ENCODE measurements around the gene ESYT2.
A peak's percentile ranks its signal among the peaks of the same experiment; 100 is the strongest.

Gene ESYT2

GRCh38 chr7:158861936-158862704, 32.8 kb upstream of the ESYT2 start:
- CTCF ChIA-PET, result interaction anchor here (1.3 kb wide), 1 partner anchor 36 kb away, joined by 3 read pairs; no protein-coding TSS in a partner anchor
- Mint-ChIP-seq H3K36me3 (peaks cover 36% of the 10 kb centered on the region), H3K27ac (peak overlapping the region; percentile 7), H3K9me3 (no peaks in the 10 kb centered on the region), H3K4me1 (peaks cover 73% of the 10 kb centered on the region), H3K4me3 (peak overlapping the region; percentile 80), H3K27me3 (no peaks in the 10 kb centered on the region)
- DNase-seq, result no peak

- Mint-ChIP-seq H3K36me3 (peaks cover 36% of the 10 kb centered on the region), H3K9me3 (no peaks in the 10 kb centered on the region), H3K27ac (no peak overlapping the region), H3K4me1 (peaks cover 74% of the 10 kb centered on the region), H3K4me3 (no peak overlapping the region), H3K27me3 (peaks cover 2% of the 10 kb centered on the region)
- no peak for DNase-seq
- CTCF ChIA-PET, result interaction anchor here (0.7 to 1.0 kb wide), 3 partner anchors 14 to 113 kb away, joined by 3 to 4 read pairs (median 3); no protein-coding TSS in a partner anchor
Measured at GRCh38 chr7:158861004-158861787, 31.9 kb upstream of the ESYT2 start.

GRCh38 chr7:158860394-158860793, 31.1 kb upstream of the ESYT2 start:
- CTCF ChIA-PET, result interaction anchor here (1.0 to 1.6 kb wide), 2 partner anchors 112 to 116 kb away, joined by 4 to 6 read pairs; no protein-coding TSS in a partner anchor
- H3K9me3 Mint-ChIP-seq, result no peaks in the 10 kb centered on the region
- H3K27me3 Mint-ChIP-seq, result peaks cover 4% of the 10 kb centered on the region
- H3K36me3 Mint-ChIP-seq, result peaks cover 37% of the 10 kb centered on the region
- peaks cover 70% of the 10 kb centered on the region for H3K4me1 Mint-ChIP-seq
- no peak overlapping the region for H3K4me3 Mint-ChIP-seq
- H3K27ac Mint-ChIP-seq, result no peak overlapping the region
- DNase-seq, result no peak

GRCh38 chr7:158858592-158859503, 29.5 kb upstream of the ESYT2 start:
- H3K9me3 Mint-ChIP-seq, result no peaks in the 10 kb centered on the region
- H3K27ac Mint-ChIP-seq, result peak overlapping the region; percentile 82
- CTCF ChIA-PET, result interaction anchor here (1.6 kb wide), 1 partner anchor 118 kb away, joined by 6 read pairs; no protein-coding TSS in a partner anchor
- peak overlapping the region; percentile 75 for H3K4me3 Mint-ChIP-seq
- no peak for DNase-seq
- H3K27me3 Mint-ChIP-seq, result peaks cover 4% of the 10 kb centered on the region
- peaks cover 59% of the 10 kb centered on the region for H3K4me1 Mint-ChIP-seq
- H3K36me3 Mint-ChIP-seq, result peaks cover 26% of the 10 kb centered on the region

- H3K4me1 Mint-ChIP-seq, result peaks cover 42% of the 10 kb centered on the region
- peak overlapping the region; percentile 77 for H3K27ac Mint-ChIP-seq
- H3K9me3 Mint-ChIP-seq, result no peaks in the 10 kb centered on the region
- DNase-seq, result no peak
- peaks cover 4% of the 10 kb centered on the region for H3K27me3 Mint-ChIP-seq
- peak overlapping the region; percentile 97 for H3K4me3 Mint-ChIP-seq
- CTCF ChIA-PET, result interaction anchor here (1.6 kb wide), 1 partner anchor 28 kb away, joined by 3 read pairs; no protein-coding TSS in a partner anchor
- peaks cover 16% of the 10 kb centered on the region for H3K36me3 Mint-ChIP-seq
Measured at GRCh38 chr7:158856883-158857668, 27.8 kb upstream of the ESYT2 start.

GRCh38 chr7:158854681-158855081, 25.4 kb upstream of the ESYT2 start:
- CTCF ChIA-PET, result no interaction called here
- H3K27me3 Mint-ChIP-seq, result peaks cover 4% of the 10 kb centered on the region
- H3K27ac Mint-ChIP-seq, result no peak overlapping the region
- peaks cover 10% of the 10 kb centered on the region for H3K36me3 Mint-ChIP-seq
- no peak for DNase-seq
- no peaks in the 10 kb centered on the region for H3K9me3 Mint-ChIP-seq
- H3K4me1 Mint-ChIP-seq, result peaks cover 33% of the 10 kb centered on the region
- peak overlapping the region; percentile 47 for H3K4me3 Mint-ChIP-seq

- no peak overlapping the region for H3K4me3 Mint-ChIP-seq
- H3K9me3 Mint-ChIP-seq, result peaks cover 9% of the 10 kb centered on the region
- H3K27ac Mint-ChIP-seq, result no peak overlapping the region
- no peaks in the 10 kb centered on the region for H3K27me3 Mint-ChIP-seq
- peaks cover 27% of the 10 kb centered on the region for H3K4me1 Mint-ChIP-seq
- DNase-seq, result no peak
- CTCF ChIA-PET, result no interaction called here
- H3K36me3 Mint-ChIP-seq, result peaks cover 10% of the 10 kb centered on the region
Measured at GRCh38 chr7:158850545-158851102, 21.3 kb upstream of the ESYT2 start.

- Mint-ChIP-seq H3K4me1 (peaks cover 26% of the 10 kb centered on the region), H3K9me3 (peaks cover 9% of the 10 kb centered on the region), H3K4me3 (no peak overlapping the region), H3K36me3 (peaks cover 11% of the 10 kb centered on the region), H3K27ac (no peak overlapping the region), H3K27me3 (no peaks in the 10 kb centered on the region)
- CTCF ChIA-PET, result no interaction called here
- no peak for DNase-seq
Measured at GRCh38 chr7:158849768-158850544, 20.6 kb upstream of the ESYT2 start.

- CTCF ChIA-PET, result no interaction called here
- no peak for DNase-seq
- Mint-ChIP-seq H3K27me3 (no peaks in the 10 kb centered on the region), H3K9me3 (peaks cover 9% of the 10 kb centered on the region), H3K27ac (peak overlapping the region; percentile 6), H3K36me3 (peaks cover 11% of the 10 kb centered on the region), H3K4me1 (peaks cover 26% of the 10 kb centered on the region), H3K4me3 (no peak overlapping the region)
Measured at GRCh38 chr7:158849442-158849767, 20.1 kb upstream of the ESYT2 start.

GRCh38 chr7:158847451-158847866, 18.1 kb upstream of the ESYT2 start:
- Mint-ChIP-seq H3K4me1 (peaks cover 42% of the 10 kb centered on the region), H3K27ac (peak overlapping the region; percentile 96), H3K36me3 (peaks cover 11% of the 10 kb centered on the region), H3K9me3 (peaks cover 9% of the 10 kb centered on the region), H3K27me3 (peaks cover 8% of the 10 kb centered on the region), H3K4me3 (peak overlapping the region; percentile 65)
- no peak for DNase-seq
- CTCF ChIA-PET, result interaction anchor here (1.1 kb wide), 1 partner anchor 14 kb away, joined by 3 read pairs; no protein-coding TSS in a partner anchor

GRCh38 chr7:158846304-158846703, 17.0 kb upstream of the ESYT2 start:
- peaks cover 8% of the 10 kb centered on the region for H3K27me3 Mint-ChIP-seq

GRCh38 chr7:158843771-158844170, 14.5 kb upstream of the ESYT2 start:
- peaks cover 3% of the 10 kb centered on the region for H3K9me3 Mint-ChIP-seq
- no peak overlapping the region for H3K4me3 Mint-ChIP-seq
- DNase-seq, result no peak
- H3K27me3 Mint-ChIP-seq, result peaks cover 8% of the 10 kb centered on the region
- CTCF ChIA-PET, result interaction anchor here (2.6 kb wide), 1 partner anchor 133 kb away, joined by 9 read pairs; no protein-coding TSS in a partner anchor
- peaks cover 8% of the 10 kb centered on the region for H3K36me3 Mint-ChIP-seq
- H3K27ac Mint-ChIP-seq, result no peak overlapping the region
- peaks cover 43% of the 10 kb centered on the region for H3K4me1 Mint-ChIP-seq

More at GRCh38 chr7:158846304-158846703, 17.0 kb upstream of the ESYT2 start:
- no peak for DNase-seq
- Mint-ChIP-seq H3K36me3 (peaks cover 11% of the 10 kb centered on the region), H3K4me1 (peaks cover 49% of the 10 kb centered on the region), H3K9me3 (peaks cover 9% of the 10 kb centered on the region), H3K4me3 (no peak overlapping the region), H3K27ac (no peak overlapping the region)
- CTCF ChIA-PET, result no interaction called here
